Stimulated activated naive CD8-positive, alpha-beta T cell treated with anti-CD3 and anti-CD28 coated beads, Interleukin-15, Interleukin-2, amounts not matched to agents 100 ng/mL and 50 ng/mL, for 24 hours (primary cell): ENCODE measurements around the gene ACSS1.

ENCODE experiments used
- H3K27ac Mint-ChIP-seq: one replicate; pipeline ENCODE4 v1.8.0; 2021; ENCODE audit warnings: mild to moderate bottlenecking, mixed read lengths
- H3K27me3 Mint-ChIP-seq: one replicate; pipeline ENCODE4 v1.8.0; 2021; ENCODE audit warnings: mixed read lengths
- H3K36me3 Mint-ChIP-seq: one replicate; pipeline ENCODE4 v1.8.0; 2021; ENCODE audit warnings: low read depth, mixed read lengths
- H3K4me1 Mint-ChIP-seq: one replicate; pipeline ENCODE4 v1.8.0; 2021; ENCODE audit warnings: low read depth, mixed read lengths
- H3K4me3 Mint-ChIP-seq: one replicate; pipeline ENCODE4 v1.8.0; 2021; ENCODE audit warnings: mild to moderate bottlenecking, mixed read lengths
- H3K9me3 Mint-ChIP-seq: one replicate; pipeline ENCODE4 v1.8.0; 2021; ENCODE audit warnings: mixed read lengths

The ACSS1 gene

DNA sequence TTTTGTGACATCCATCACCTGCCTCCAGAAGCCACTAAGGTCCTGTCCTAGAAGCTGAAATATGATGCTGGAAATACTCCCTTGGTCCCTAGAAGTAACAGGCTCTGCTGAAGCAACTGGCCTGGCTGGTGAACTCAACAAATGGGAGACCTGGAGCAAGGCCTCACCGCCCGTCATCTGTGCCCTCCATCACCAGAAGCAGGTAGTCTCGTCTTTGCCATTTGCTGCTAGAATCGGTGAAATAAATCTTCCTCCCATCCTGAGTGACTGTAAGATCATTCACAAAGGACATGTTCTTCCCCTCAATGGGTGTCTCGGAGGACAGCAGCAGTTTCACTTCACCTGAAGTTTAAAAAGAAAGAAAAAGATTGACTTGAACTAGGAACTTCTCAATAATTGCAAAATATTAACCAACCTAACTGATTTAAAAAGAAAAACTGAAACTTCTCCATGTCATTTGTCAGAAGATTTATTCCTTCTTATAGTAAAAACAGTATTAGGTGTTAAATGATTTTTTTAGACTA lies 87.8 kb downstream of the ACSS1 start:
- no peak overlapping the region for H3K4me3 Mint-ChIP-seq
- H3K27me3 Mint-ChIP-seq: no peaks in the 10 kb centered on the region
- peaks cover 69% of the 10 kb centered on the region for H3K36me3 Mint-ChIP-seq
- H3K27ac Mint-ChIP-seq: no peak overlapping the region
- H3K9me3 Mint-ChIP-seq: no peaks in the 10 kb centered on the region
- H3K4me1 Mint-ChIP-seq: peaks cover 9% of the 10 kb centered on the region

DNA sequence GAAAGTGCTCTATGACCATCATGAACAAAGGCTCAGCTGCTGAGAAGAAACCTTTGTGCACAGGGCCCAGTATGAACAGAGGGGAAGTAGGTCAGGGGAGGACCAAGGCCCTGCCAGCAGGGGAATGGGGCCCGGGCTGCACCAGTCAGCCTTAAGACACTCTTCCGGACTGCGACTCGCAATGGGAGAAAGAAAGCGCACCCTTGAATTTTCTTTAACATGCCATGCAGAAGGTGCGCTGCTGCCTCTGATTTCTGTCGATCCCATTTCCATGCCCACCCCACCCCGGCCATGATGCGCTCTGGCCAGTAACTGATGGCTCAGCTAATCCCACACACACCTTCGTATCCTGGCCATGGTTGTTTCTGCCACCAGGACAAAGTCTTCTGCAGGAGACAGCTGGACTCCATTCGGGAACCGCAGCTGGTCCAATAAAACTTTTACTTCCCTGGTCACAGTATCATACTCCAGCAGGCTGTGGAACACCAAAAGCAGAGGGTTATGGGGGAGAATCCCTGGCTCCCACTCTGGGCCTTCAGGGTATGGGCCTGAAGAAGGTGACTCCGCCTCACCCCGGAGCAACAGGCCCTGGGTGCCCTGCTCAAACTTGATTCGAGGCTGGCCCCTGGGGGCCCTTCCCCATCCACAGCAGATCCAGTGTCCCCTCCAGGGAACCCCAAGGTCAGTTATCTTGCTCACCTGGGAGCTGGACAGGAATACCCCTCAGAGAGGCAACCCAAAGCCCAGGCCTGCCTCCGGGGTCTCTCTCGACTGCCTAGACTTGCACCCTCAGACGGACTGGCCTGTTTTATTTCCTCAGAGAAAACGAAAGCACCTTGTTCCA lies 88.5 kb downstream of the ACSS1 start:
- Mint-ChIP-seq H3K27ac (no peak overlapping the region), H3K4me3 (no peak overlapping the region), H3K27me3 (no peaks in the 10 kb centered on the region), H3K9me3 (no peaks in the 10 kb centered on the region), H3K36me3 (peaks cover 76% of the 10 kb centered on the region), H3K4me1 (peaks cover 16% of the 10 kb centered on the region)

DNA sequence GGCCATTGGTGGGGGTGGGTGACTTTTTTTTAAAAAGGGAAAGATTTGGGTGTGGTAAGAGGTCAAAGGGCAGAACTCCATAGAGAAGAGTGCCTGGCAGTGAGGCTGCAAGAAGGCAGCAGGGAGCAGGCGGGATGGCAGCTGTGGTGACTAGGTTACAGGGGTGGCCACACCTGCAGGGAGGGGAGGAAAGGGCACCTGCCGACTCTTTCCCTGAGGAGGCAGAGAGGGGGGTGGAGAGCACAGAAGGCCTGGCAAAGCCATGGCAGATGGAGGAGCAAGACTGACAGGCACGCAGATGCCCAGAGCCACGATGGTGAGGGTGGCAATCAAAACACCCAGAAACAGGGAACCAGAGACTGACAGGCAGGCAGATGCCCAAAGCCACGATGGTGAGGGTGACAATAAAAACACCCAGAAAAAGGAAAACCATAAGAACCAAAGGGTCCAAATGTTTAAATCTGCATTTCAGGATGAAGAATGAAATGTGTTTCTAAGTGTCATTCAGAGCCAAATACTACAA lies 89.6 kb downstream of the ACSS1 start:
- Mint-ChIP-seq H3K4me1 (peaks cover 22% of the 10 kb centered on the region), H3K36me3 (peaks cover 79% of the 10 kb centered on the region), H3K4me3 (no peak overlapping the region), H3K27ac (peak overlapping the region; percentile 77), H3K9me3 (no peaks in the 10 kb centered on the region), H3K27me3 (no peaks in the 10 kb centered on the region)

GRCh38 chr20:24966317-24967012 lies 91.5 kb downstream of the ACSS1 start:
- Mint-ChIP-seq H3K9me3 (no peaks in the 10 kb centered on the region), H3K36me3 (peaks cover 87% of the 10 kb centered on the region), H3K27me3 (no peaks in the 10 kb centered on the region), H3K4me3 (no peak overlapping the region), H3K4me1 (peaks cover 28% of the 10 kb centered on the region), H3K27ac (no peak overlapping the region)

DNA sequence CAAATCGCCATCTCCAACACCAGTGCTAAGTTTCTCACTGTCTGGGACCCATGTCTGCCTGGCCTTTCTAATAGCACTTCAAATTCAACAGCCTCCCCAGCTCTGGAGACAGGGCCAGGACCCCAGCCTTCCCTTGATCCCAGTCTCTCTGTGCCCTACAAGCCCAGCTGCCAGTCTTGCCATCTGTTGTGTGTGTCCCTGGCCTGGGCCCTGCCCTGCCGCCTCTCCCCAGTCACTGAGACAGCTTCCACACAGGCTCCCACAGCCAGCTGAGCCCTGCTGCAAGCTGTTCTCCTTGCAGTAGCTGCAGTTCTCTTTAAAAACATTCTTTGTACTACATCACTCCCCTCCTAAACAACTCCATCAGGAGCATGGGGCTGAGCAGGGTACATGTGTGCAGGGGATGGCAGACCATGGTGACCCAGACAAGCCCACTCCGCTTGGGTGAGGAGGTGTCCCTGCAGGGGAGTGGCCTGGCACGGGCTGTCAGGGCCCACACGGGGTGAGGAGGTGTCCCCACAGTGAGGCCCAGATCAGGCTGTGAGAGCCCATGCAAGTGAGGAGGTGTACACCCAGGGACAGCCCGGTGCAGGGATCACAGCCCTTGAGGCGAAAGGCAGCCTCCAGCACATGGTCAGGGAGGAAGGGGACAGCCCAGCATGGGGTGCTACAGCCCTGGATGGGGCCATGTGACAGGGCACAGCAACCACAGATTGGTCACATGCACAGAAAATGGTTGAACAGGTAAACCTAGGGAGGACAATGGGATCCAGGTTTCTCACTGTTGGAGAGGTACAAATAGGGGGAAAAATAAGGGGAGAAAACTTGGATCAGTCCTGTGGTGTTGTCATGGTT lies 92.6 kb downstream of the ACSS1 start:
- H3K36me3 Mint-ChIP-seq: peaks cover 85% of the 10 kb centered on the region
- peaks cover 39% of the 10 kb centered on the region for H3K4me1 Mint-ChIP-seq
- no peaks in the 10 kb centered on the region for H3K9me3 Mint-ChIP-seq
- peak overlapping the region; percentile 86 for H3K27ac Mint-ChIP-seq
- no peaks in the 10 kb centered on the region for H3K27me3 Mint-ChIP-seq
- H3K4me3 Mint-ChIP-seq: no peak overlapping the region

GRCh38 chr20:24964506-24964840 lies 93.5 kb downstream of the ACSS1 start:
- H3K27me3 Mint-ChIP-seq: no peaks in the 10 kb centered on the region
- peak overlapping the region; percentile 86 for H3K27ac Mint-ChIP-seq
- peaks cover 39% of the 10 kb centered on the region for H3K4me1 Mint-ChIP-seq
- H3K36me3 Mint-ChIP-seq: peaks cover 80% of the 10 kb centered on the region
- no peaks in the 10 kb centered on the region for H3K9me3 Mint-ChIP-seq
- peak overlapping the region; percentile 10 for H3K4me3 Mint-ChIP-seq

DNA sequence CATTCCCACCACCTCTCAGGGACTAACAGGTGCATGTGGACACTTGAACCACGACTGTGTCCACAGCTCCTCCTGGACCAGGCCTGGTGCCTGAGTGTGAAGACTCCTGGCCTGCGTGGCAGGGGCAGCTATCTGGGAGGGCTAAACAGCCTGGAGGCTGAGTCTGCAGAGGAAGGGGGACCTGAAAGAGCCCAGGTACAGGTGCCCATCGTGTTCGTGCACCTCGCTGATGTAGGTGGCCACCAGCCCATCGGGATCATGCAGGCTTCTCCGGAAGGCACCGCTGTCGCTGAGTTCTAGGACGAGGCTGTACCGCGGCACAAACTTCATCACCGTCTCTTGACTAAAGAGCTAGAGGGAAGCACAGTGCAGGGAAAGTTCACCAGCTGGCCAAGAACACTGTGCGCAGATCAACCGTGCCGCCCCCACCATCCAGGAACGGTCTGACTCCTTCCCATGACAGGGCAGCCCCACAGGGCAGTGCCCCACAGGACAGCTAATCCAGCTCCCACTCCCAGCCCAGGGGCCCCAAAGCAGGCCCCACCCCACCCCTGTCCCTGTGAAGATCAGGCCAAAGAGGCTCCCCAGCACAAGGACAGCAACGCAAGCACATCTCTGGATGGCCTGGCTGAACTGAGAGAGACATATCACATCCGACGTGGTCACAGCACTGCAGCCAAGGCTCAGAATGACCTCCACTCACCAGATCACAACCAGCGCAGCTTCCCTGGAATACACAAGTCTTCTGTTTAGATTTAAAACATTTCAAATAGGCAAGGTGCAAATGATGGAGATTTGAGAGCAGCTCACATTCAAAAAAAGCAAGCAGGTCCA lies 94.0 kb downstream of the ACSS1 start:
- Mint-ChIP-seq H3K4me3 (peak overlapping the region; percentile 10), H3K4me1 (peaks cover 39% of the 10 kb centered on the region), H3K36me3 (peaks cover 78% of the 10 kb centered on the region), H3K27ac (peak overlapping the region; percentile 86), H3K27me3 (no peaks in the 10 kb centered on the region), H3K9me3 (no peaks in the 10 kb centered on the region)

- H3K9me3 Mint-ChIP-seq: no peaks in the 10 kb centered on the region
- H3K27me3 Mint-ChIP-seq: no peaks in the 10 kb centered on the region
- H3K4me3 Mint-ChIP-seq: no peak overlapping the region
- H3K4me1 Mint-ChIP-seq: peaks cover 41% of the 10 kb centered on the region
- H3K27ac Mint-ChIP-seq: peak overlapping the region; percentile 54
- H3K36me3 Mint-ChIP-seq: peaks cover 73% of the 10 kb centered on the region
These were observed 95.4 kb downstream of the ACSS1 start for GRCh38 chr20:24962510-24962909.

GRCh38 chr20:24962182-24962492 lies 95.8 kb downstream of the ACSS1 start:
- Mint-ChIP-seq H3K4me1 (peaks cover 41% of the 10 kb centered on the region), H3K9me3 (no peaks in the 10 kb centered on the region), H3K4me3 (no peak overlapping the region), H3K27ac (peak overlapping the region; percentile 54), H3K27me3 (no peaks in the 10 kb centered on the region), H3K36me3 (peaks cover 69% of the 10 kb centered on the region)

DNA sequence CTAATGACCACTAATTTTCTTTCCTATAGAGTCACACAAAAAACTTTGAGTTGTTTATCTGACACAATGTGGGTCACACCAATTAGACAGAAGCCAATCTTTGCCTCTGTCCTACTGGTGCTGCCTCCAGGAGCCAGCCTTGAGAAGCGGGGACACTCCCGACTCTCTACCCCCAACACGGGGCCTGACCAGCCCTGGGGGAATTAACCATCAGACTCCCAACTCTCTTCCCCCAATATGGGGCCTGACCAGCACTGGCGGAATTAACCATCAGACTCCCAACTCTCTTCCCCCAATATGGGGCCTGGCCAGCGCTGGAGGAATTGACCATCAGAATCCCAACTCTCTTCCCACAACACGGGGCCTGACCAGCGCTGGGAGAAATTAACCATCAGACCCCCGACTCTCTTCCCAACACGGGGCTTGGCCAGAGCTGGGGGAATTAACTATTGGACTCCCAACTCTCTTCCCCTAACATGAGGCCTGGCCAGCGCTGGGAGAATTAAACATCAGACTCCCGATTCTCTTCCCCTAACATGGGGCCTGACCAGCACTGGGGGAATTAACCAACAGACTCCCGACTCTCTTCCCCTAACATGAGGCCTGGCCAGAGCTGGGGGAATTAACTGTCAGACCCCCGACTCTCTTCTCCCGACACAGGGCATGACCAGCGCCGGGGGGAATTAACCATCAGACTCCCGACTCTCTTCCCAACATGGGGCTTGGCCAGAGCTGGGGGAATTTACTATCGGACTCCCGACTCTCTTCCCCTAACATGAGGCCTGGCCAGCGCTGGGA lies 96.4 kb downstream of the ACSS1 start:
- H3K27ac Mint-ChIP-seq: peak overlapping the region; percentile 54

GRCh38 chr20:24960861-24961260 lies 97.1 kb downstream of the ACSS1 start:
- peaks cover 40% of the 10 kb centered on the region for H3K4me1 Mint-ChIP-seq
- peak overlapping the region; percentile 76 for H3K27ac Mint-ChIP-seq
- no peaks in the 10 kb centered on the region for H3K27me3 Mint-ChIP-seq
- no peak overlapping the region for H3K4me3 Mint-ChIP-seq
- H3K36me3 Mint-ChIP-seq: peaks cover 59% of the 10 kb centered on the region
- H3K9me3 Mint-ChIP-seq: no peaks in the 10 kb centered on the region

More for the DNA sequence above, 96.4 kb downstream of the ACSS1 start:
- Mint-ChIP-seq H3K9me3 (no peaks in the 10 kb centered on the region), H3K4me1 (peaks cover 41% of the 10 kb centered on the region), H3K4me3 (no peak overlapping the region), H3K27me3 (no peaks in the 10 kb centered on the region), H3K36me3 (peaks cover 66% of the 10 kb centered on the region)

- peaks cover 39% of the 10 kb centered on the region for H3K4me1 Mint-ChIP-seq
- H3K4me3 Mint-ChIP-seq: no peak overlapping the region
- peaks cover 60% of the 10 kb centered on the region for H3K36me3 Mint-ChIP-seq
- no peaks in the 10 kb centered on the region for H3K9me3 Mint-ChIP-seq
- H3K27ac Mint-ChIP-seq: peak overlapping the region; percentile 76
- H3K27me3 Mint-ChIP-seq: no peaks in the 10 kb centered on the region
These were observed 97.6 kb downstream of the ACSS1 start for GRCh38 chr20:24960302-24960801.

- H3K4me1 Mint-ChIP-seq: peaks cover 38% of the 10 kb centered on the region
- no peaks in the 10 kb centered on the region for H3K9me3 Mint-ChIP-seq
- H3K27me3 Mint-ChIP-seq: no peaks in the 10 kb centered on the region
These were observed 98.2 kb downstream of the ACSS1 start for GRCh38 chr20:24959591-24960301.

More at GRCh38 chr20:24959591-24960301, 98.2 kb downstream of the ACSS1 start:
- H3K36me3 Mint-ChIP-seq: peaks cover 61% of the 10 kb centered on the region
- H3K27ac Mint-ChIP-seq: no peak overlapping the region
- H3K4me3 Mint-ChIP-seq: no peak overlapping the region
